Measurements from ENCODE around the gene PITRM1. TPM values are rescaled to one million over a fixed set of nuclear protein-coding genes. Genes with fewer than 3 reads are reported as not detected.

PITRM1 gene
- total RNA-seq, 2 experiments from 2014 or later, result 34.6 to 40.3 TPM

- Histone ChIP-seq H2AFZ (ENCODE audit: low read length) (no peak overlapping the region), H3K9me2 (ENCODE audit: insufficient read depth, low read length) (no peaks in the 10 kb centered on the region), H3K79me2 (ENCODE audit: insufficient read depth, low read depth, low read length) (no peaks in the 10 kb centered on the region), H3K4me2 (ENCODE audit: low read length) (no peak overlapping the region), H3K9me3 (ENCODE audit: low read length) (no peaks in the 10 kb centered on the region), H3K36me3 (ENCODE audit: insufficient read depth, low read length) (no peaks in the 10 kb centered on the region), H3K4me3 (ENCODE audit: low read depth, low read length, poor library complexity, severe bottlenecking) (no peak overlapping the region), H3K4me1 (ENCODE audit: insufficient read depth, low read length, poor library complexity, severe bottlenecking) (no peaks in the 10 kb centered on the region), H3K27ac (ENCODE audit: low read depth, low read length, poor library complexity, severe bottlenecking) (no peak overlapping the region), H4K20me1 (ENCODE audit: insufficient read depth, low read length) (no peaks in the 10 kb centered on the region)
- intact Hi-C loops (cut with micrococcal nuclease; ENCODE audit: unreplicated experiment), result loop anchor here (5.0 kb wide), 1 partner anchor 1572 kb away; no protein-coding TSS in a partner anchor
- no peak for TF ChIP-seq CTCF (conservative IDR thresholded peaks at IDR 0.05; ENCODE audit: low read length)
- TF ChIP-seq EZH2phosphoT487 (IDR thresholded peaks at IDR 0.05; ENCODE audit: borderline replicate concordance, low read depth, low read length), result no peak
- BruUV-seq (replicated peaks), result no TSS peak
- CTCF ChIA-PET (ENCODE audit: unreplicated experiment), result no interaction called here
- DNase-seq (ENCODE audit: low spot score), result no peak
- POLR2A ChIA-PET, result interaction anchor here (0.6 kb wide), 2 partner anchors 149 to 843 kb away, joined by 3 read pairs; no protein-coding TSS in a partner anchor
Observed at GRCh38 chr10:3194871-3195270, 22.3 kb upstream of the PITRM1 start.

- TF ChIP-seq CTCF (conservative IDR thresholded peaks at IDR 0.05; ENCODE audit: low read length) (no peak), EZH2phosphoT487 (IDR thresholded peaks at IDR 0.05; ENCODE audit: borderline replicate concordance, low read depth, low read length) (no peak)
Observed at GRCh38 chr10:3193751-3194150, 21.2 kb upstream of the PITRM1 start.

GRCh38 chr10:3192856-3193635, 20.5 kb upstream of the PITRM1 start:
- intact Hi-C loops (cut with micrococcal nuclease; ENCODE audit: unreplicated experiment), result loop anchor here (2.0 to 5.0 kb wide), 2 partner anchors 1464 to 1574 kb away; no protein-coding TSS in a partner anchor
- POLR2A ChIA-PET, result no interaction called here
- peak; percentile 53 for DNase-seq (ENCODE audit: low spot score)

More at GRCh38 chr10:3193751-3194150, 21.2 kb upstream of the PITRM1 start:
- Histone ChIP-seq H4K20me1 (ENCODE audit: insufficient read depth, low read length) (no peaks in the 10 kb centered on the region), H3K36me3 (ENCODE audit: insufficient read depth, low read length) (no peaks in the 10 kb centered on the region), H3K4me3 (ENCODE audit: low read depth, low read length, poor library complexity, severe bottlenecking) (no peak overlapping the region), H2AFZ (ENCODE audit: low read length) (no peak overlapping the region), H3K79me2 (ENCODE audit: insufficient read depth, low read depth, low read length) (no peaks in the 10 kb centered on the region), H3K4me2 (ENCODE audit: low read length) (no peak overlapping the region), H3K4me1 (ENCODE audit: insufficient read depth, low read length, poor library complexity, severe bottlenecking) (no peaks in the 10 kb centered on the region), H3K9me2 (ENCODE audit: insufficient read depth, low read length) (no peaks in the 10 kb centered on the region), H3K27ac (ENCODE audit: low read depth, low read length, poor library complexity, severe bottlenecking) (no peak overlapping the region), H3K9me3 (ENCODE audit: low read length) (no peaks in the 10 kb centered on the region)
- intact Hi-C loops (cut with micrococcal nuclease; ENCODE audit: unreplicated experiment), result loop anchor here (2.0 to 5.0 kb wide), 2 partner anchors 1463 to 1574 kb away; no protein-coding TSS in a partner anchor
- DNase-seq (ENCODE audit: low spot score), result no peak
- BruUV-seq (replicated peaks), result no TSS peak
- CTCF ChIA-PET (ENCODE audit: unreplicated experiment), result no interaction called here
- POLR2A ChIA-PET, result no interaction called here

More at GRCh38 chr10:3192856-3193635, 20.5 kb upstream of the PITRM1 start:
- H3K4me1 ChIP-seq (ENCODE audit: insufficient read depth, low read length, poor library complexity, severe bottlenecking), result no peaks in the 10 kb centered on the region
- BruUV-seq (replicated peaks), result no TSS peak
- no peaks in the 10 kb centered on the region for H3K79me2 ChIP-seq (ENCODE audit: insufficient read depth, low read depth, low read length)
- no peaks in the 10 kb centered on the region for H4K20me1 ChIP-seq (ENCODE audit: insufficient read depth, low read length)
- H3K4me2 ChIP-seq (ENCODE audit: low read length), result no peak overlapping the region
- no peak overlapping the region for H3K27ac ChIP-seq (ENCODE audit: low read depth, low read length, poor library complexity, severe bottlenecking)
- H3K36me3 ChIP-seq (ENCODE audit: insufficient read depth, low read length), result no peaks in the 10 kb centered on the region
- no peak overlapping the region for H3K4me3 ChIP-seq (ENCODE audit: low read depth, low read length, poor library complexity, severe bottlenecking)
- H3K9me2 ChIP-seq (ENCODE audit: insufficient read depth, low read length), result no peaks in the 10 kb centered on the region
- H3K9me3 ChIP-seq (ENCODE audit: low read length), result no peaks in the 10 kb centered on the region
- CTCF ChIA-PET (ENCODE audit: unreplicated experiment), result no interaction called here
- TF ChIP-seq CTCF (conservative IDR thresholded peaks at IDR 0.05; ENCODE audit: low read length), result peak; percentile 88
- no peak for TF ChIP-seq EZH2phosphoT487 (IDR thresholded peaks at IDR 0.05; ENCODE audit: borderline replicate concordance, low read depth, low read length)
- H2AFZ ChIP-seq (ENCODE audit: low read length), result no peak overlapping the region
